GM15510 (cell line): Measurements from ENCODE around the gene ATP6V0B.

Source experiments
- POLR2A ChIP-seq: IDR thresholded peaks from 3 replicates; pipeline ENCODE4 v1.6.1; 2011; ENCODE audit warnings: borderline replicate concordance; ENCODE audit not compliant: insufficient read length; ENCODE audit errors: extremely low read depth

ATP6V0B gene

GRCh38 chr1:43982241-43982640, 7.5 kb downstream of the ATP6V0B start:
- no peak for TF ChIP-seq POLR2A

GRCh38 chr1:43982808-43983207, 8.0 kb downstream of the ATP6V0B start:
- no peak for TF ChIP-seq POLR2A

GRCh38 chr1:43983253-43983899, 8.6 kb downstream of the ATP6V0B start:
- no peak for TF ChIP-seq POLR2A

- no peak for TF ChIP-seq POLR2A
Observed at GRCh38 chr1:43984855-43985254, 10.1 kb downstream of the ATP6V0B start.

- no peak for TF ChIP-seq POLR2A
Observed at GRCh38 chr1:43985984-43986595, 11.3 kb downstream of the ATP6V0B start.

GRCh38 chr1:43986712-43987111, 12.0 kb downstream of the ATP6V0B start:
- no peak for TF ChIP-seq POLR2A

- TF ChIP-seq POLR2A = no peak
Observed at GRCh38 chr1:43987159-43987902, 12.6 kb downstream of the ATP6V0B start.

- TF ChIP-seq POLR2A = no peak
Observed at GRCh38 chr1:43990271-43991199, 15.8 kb downstream of the ATP6V0B start.

GRCh38 chr1:43991200-43991475, 16.4 kb downstream of the ATP6V0B start:
- no peak for TF ChIP-seq POLR2A

- TF ChIP-seq POLR2A = no peak
Observed at GRCh38 chr1:43991476-43992231, 16.9 kb downstream of the ATP6V0B start, which contains the start of gene CCDC24. Gene CCDC24, plus strand, starts transcription at chr1:43991599. Its CDS starts 280 bp downstream, at chr1:43991879.

- no peak for TF ChIP-seq POLR2A
Observed at GRCh38 chr1:43992232-43992995, 17.7 kb downstream of the ATP6V0B start.

- TF ChIP-seq POLR2A = no peak
Observed at GRCh38 chr1:43993206-43993914, 18.6 kb downstream of the ATP6V0B start.

- TF ChIP-seq POLR2A = no peak
Observed at GRCh38 chr1:43994071-43994470, 19.3 kb downstream of the ATP6V0B start.
